ENCODE data around the gene GPHB5. TPM values are rescaled to one million over a fixed set of nuclear protein-coding genes. Genes with fewer than 3 reads are reported as not detected.

The GPHB5 gene
- total and polyA plus RNA-seq, 9 of the 15 experiments (the other 6 are each of a cell fraction or from before 2014, with no cell fraction given): not detected

GRCh38 chr14:63301891-63302534 is 16.7 kb downstream of the GPHB5 start (continued):
- TF ChIP-seq STAT6 (CRISPR knock-in tag; IDR thresholded peaks at IDR 0.05) (no peak), SIRT6 (IDR thresholded peaks at IDR 0.05; ENCODE audit: low read depth, low read length) (no peak)

GRCh38 chr14:63300854-63301253 is 17.9 kb downstream of the GPHB5 start:
- DNase-seq (ENCODE audit: extremely low read depth in 1 of 4, low spot score in 3 of 4): no peak
- Histone ChIP-seq H3K79me2 (ENCODE audit: control insufficient read depth, insufficient read depth, low read length) (no peaks in the 10 kb centered on the region), H4K20me1 (replicated peaks; ENCODE audit: control insufficient read depth, insufficient read depth, low read length) (no peaks in the 10 kb centered on the region), H3K4me3 (no peak overlapping the region), H3K4me2 (ENCODE audit: insufficient read depth, low read length) (no peak overlapping the region), H3K9ac (ENCODE audit: insufficient read depth in 1 of 2, low read depth in 2 of 2, low read length in 2 of 2) (no peak overlapping the region), H3K27ac (ENCODE audit: extremely low read depth, low read depth, low read length) (no peak overlapping the region), H3K9me3 (replicated peaks; ENCODE audit: control insufficient read depth, insufficient read depth, low read depth, low read length) (no peaks in the 10 kb centered on the region), H3K27me3 (ENCODE audit: control insufficient read depth in 2 of 2, insufficient read depth in 2 of 2, low read length in 2 of 2) (no peaks in the 10 kb centered on the region; a peak in 1 of 5 replicates), H3K4me1 (replicated peaks in 1 of 2; ENCODE audit: control insufficient read depth in 2 of 2, insufficient read depth in 2 of 2, low read length in 2 of 2) (no peaks in the 10 kb centered on the region), H3K9me1 (ENCODE audit: control insufficient read depth, insufficient read depth, low read length) (no peaks in the 10 kb centered on the region), H2AFZ (ENCODE audit: low read depth, low read length) (no peak overlapping the region), H3K36me3 (ENCODE audit: control insufficient read depth, insufficient read depth, low read length) (no peaks in the 10 kb centered on the region)
- intact Hi-C loops (cut with micrococcal nuclease) (no loop called here), in situ Hi-C loops (cut with MboI) (no loop called here)
- WGBS (ENCODE audit: insufficient coverage, low coverage, missing lambda C conversion rate): 4% methylated on average over 2 of the region's 2 CpGs
- no peak for ATAC-seq
- no TSS peak for BruUV-seq (replicated peaks)
- ChIA-PET CTCF (ENCODE audit: low intra/inter-chr PET ratio) (no interaction called here), POLR2A (no interaction called here)
- FAIRE-seq: no peak
- TF ChIP-seq ZNF212 (CRISPR knock-in tag; IDR thresholded peaks at IDR 0.05): no peak
- TF ChIP-seq ZBTB40 (IDR thresholded peaks at IDR 0.05): no peak
- no peak for TF ChIP-seq ZBTB40 (CRISPR knock-in tag; IDR thresholded peaks at IDR 0.05)
- no peak for TF ChIP-seq HMGN3 (IDR thresholded peaks at IDR 0.05; ENCODE audit: borderline replicate concordance, extremely low read depth, insufficient read length, low read depth, low read length)
- TF ChIP-seq PKNOX1 (IDR thresholded peaks at IDR 0.05): no peak
- no peak for TF ChIP-seq ZNF764 (CRISPR knock-in tag; IDR thresholded peaks at IDR 0.05; ENCODE audit: low read depth)

All from K562 (cell line).